ENCODE data around the gene MICAL3. TPM values are rescaled to one million over a fixed set of nuclear protein-coding genes. Genes with fewer than 3 reads are reported as not detected.

MICAL3 gene
- polyA plus RNA-seq, 5 donors, result 40.9 to 64.0 (median 52.8) TPM

DNA sequence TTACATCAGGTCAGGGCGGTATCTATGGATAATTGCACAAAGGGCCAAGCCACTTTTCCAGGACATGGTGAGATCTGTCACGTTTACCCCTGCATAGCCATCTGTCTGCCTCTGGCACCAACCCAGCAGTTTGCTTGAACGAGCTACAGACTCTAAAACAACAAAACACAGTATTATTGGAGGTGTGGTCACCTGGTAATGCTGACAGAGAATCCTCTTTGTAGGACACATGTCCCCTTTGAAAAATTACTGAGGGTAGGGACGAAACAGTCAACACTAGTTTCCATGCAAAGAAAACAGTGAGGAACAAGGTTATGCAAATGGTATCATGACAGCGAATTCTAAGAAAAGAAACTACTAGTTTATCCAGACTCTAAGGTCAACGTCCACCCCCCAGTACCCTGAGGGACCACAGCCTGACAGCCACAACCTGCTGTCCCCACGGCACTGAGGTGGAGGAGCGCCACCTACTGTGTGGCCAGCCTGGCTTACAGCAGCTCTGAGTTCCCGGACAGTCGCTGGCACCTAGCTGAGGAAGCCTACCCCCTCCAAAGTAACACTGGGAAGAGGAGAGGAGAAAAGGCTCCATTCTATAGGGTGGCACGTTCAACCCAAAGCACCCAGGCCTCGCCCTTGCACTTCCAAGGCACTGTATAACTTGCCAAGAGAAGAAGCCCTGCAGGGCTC, 132.7 kb downstream of the MICAL3 start:
- DNase-seq, result no peak

DNA sequence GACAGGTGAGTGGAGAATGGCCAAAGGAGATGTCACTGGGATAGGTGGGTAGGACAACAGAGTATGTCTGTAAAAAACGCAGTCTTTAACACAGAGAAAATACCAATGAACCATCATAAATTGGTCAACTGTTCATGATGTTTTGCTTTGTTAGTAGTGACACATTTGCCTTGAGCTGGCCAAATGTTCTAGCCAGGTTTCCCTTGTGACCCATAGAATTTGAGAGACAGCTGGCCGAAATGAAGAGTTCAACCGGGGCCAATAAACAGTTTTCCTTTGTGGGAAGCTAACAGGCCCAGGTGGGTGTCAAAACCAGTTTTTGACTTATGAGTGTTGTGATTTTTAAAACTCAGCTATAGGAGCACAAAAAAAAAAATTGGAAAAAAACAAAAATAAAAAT, 133.5 kb downstream of the MICAL3 start:
- no peak for DNase-seq

DNA sequence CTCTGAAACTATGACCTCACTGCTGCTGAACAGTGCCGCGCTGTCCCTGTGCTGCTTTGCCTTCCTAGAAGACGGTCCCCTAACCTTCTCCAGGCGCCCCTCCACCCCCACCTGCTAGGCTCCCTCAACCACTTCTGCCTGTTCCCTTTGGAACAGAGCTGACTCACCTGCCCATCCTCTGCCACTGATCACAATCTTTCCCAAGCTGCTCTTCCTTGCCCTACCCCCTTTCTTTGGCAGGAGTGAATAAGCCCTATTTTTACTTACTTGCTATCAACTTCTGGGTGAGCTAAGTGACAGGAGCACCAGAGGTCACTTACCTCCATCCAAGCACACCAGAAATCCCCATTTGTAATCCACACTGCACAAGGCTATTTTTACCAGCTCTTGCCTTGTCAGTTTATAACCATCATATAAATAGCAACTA, 134.1 kb downstream of the MICAL3 start:
- DNase-seq, result no peak

DNA sequence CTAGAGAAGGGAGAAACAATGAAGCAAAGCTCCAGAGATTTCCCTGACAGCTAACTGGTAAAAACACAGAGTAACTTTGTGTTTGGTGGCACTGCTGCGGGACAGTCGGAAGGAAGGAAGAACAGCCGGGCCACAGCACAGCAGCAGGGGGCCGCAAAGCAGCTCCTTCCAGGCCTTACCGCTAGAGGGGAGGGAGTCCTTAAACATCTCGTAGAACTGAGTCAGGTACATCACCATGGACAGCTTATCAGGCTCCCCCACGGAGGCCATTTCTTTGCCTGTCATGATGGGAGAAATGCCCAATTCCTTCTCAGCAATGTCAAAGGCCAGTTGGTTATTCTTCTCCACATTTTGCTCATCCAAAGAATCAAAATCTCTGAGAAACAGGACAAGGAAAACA, 135.5 kb downstream of the MICAL3 start:
- DNase-seq, result no peak

DNA sequence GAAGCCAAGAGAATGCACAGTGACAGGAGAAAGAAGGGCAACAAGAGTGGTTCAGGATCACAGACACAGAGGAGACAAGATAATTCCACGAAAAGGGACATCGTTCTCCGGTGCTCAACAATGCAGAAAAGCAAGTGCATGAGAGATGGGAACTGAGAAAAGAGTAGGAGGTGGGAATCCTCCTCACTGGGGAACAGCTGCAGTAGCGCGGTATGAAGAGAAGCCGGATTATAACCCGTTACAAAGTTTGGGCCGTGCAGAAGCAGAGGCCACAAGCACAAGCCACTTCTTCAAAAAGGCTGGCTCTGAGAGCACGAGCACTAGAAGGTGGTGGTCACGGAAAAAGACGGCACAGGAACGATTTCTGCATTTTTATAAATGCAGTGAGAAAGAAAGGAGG, 135.9 kb downstream of the MICAL3 start:
- no peak for DNase-seq

DNA sequence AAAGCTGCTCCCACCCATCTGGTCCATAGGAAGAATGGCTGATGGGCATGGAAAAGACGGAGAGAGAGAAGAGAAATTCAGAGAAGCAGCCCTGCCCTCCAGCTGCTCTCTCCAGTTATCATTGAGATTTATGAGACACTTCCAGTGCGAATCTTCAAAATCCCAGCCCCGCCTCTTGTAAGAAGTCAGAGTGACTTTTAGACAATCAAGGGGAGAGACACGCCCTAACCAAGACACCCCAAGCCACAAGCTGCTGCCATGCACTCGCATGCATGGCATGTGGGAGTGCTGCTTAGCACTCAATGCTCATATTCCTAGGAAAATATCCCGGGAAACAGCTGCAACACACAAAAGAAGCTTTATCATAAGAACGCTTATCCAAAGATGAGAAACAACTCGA, 139.5 kb downstream of the MICAL3 start:
- DNase-seq, result no peak

DNA sequence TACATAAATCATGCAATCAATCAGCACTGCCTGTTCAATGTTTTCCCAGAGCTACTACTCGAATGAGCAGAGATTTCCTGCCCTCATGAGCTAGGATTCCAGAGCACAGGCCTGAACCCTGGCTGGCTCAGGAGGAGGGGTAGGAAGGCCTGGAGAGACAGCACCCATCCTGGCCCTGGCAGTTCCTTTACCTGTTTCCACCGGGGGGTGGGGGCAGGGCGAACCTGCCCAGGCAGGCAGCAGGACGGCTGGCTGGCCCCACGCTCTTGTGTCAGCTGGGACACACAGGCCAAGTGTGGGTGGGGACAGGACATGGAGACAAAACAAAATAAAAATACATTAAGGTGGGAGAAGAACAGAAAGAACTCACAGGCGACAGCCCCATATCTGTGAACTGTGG, 140.3 kb downstream of the MICAL3 start:
- no peak for DNase-seq

DNA sequence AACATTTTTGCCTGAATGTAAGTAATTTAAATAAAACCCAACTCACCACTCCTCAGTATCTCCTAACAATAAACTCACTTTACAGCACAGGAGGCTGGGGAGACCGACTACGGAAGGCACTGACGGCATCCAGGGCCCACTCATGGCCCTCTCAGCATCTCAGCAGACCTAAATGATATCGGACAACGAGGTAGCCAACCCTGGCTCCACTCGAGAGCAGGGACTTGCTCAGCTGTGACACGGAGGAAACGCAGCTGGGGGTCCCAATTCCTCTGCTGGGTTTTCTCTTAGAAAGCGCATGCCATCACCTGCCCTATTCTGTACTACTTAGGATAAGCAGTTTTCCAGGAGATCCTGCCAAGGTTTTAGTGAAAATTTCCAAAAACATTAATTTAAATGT, 141.0 kb downstream of the MICAL3 start:
- no peak for DNase-seq

DNA sequence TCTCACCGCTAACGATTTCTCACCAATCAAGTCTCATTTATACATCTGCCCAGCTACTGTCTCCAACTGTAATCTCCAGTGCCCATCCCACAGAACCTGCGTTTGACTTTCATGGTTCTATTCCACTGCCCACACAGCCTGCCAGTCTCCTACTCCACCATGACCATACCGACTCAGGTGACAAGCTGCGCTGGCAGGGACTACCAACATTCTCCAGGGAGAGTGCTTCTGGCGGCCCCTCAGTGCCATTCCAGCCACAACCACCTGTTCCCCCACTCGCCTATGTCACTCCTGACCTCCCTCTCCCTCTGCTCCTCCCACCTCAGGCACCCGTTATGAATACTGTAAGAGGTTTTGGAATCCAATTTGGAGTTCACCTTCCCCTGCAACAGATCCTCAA, 141.6 kb downstream of the MICAL3 start:
- no peak for DNase-seq

DNA sequence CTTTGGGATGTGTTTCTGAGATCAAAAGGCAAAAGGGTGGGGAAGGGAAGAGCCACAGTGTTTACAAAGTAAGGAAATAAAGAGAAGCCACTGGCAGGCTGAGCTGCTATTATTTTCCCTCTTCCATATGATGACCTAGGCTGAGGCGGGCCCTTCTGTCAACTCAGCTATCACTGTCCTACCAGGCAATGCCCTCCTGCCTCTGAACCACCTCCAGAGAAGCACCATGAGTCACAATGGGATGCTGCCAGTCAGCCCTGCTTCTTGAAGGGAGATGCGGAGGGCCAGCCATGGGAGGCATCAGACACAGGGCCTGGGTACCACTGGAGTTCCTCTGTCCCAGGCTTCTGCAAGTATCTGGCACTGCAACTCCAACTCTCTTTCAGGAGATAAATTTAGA, 142.2 kb downstream of the MICAL3 start:
- no peak for DNase-seq

DNA sequence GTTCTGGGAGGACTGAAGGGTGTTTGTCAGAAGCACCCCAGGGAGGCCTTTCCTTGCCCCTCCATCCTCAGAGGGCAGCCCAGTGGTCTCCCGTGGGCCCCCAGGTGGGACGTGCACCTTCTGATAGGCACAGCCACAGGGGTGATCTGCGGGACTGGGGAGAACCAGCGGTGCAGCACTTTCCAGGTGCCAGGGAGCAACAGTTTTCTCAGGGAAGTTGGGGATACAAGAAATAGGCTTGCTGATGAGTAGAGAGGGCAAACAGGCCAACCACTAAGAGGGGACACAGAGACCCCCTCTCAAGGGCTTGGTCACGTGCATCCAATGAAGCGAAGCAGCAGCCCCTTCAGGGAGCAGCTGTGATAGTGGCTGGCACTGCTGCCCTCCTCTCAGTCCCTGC, 143.0 kb downstream of the MICAL3 start:
- DNase-seq, result no peak

DNA sequence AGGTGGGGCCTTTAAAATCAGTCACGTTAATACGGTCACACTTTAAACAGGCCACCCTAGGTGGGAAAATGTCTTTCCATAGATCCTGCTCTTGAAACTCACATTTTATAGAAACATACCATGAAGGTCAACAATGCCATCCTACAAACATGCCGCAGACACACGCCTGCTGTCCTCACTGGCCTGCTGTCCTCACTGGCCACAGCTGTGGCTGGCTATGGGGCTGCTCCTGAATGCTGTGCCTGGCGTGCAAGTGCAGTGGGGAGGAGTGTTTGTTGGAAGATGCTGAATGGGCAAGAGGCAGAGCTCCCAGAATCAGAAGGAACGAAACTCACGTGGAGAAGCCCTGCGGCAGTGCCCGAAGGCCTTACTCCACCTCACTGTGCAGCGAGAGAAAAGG, 143.9 kb downstream of the MICAL3 start:
- DNase-seq, result no peak

DNA sequence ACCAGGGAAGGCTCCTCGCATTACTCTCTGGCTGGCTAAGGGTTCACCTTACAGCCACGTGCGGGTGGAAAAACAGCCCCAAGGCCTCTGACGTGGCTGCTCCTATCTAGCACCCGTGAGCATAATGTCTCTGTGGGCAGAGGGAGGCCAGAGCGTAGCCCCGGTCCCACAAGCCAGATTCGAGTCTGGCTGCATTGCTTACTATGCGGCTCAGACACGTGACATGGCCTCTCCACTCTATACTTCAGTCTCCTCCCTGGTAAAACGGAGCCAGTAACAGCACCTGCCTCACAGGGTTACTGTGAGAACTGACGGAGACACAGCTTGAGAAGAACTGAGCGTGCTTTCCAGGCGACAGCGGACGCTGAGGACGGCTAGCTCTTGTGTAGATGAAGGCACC, 144.3 kb downstream of the MICAL3 start:
- no peak for DNase-seq

DNA sequence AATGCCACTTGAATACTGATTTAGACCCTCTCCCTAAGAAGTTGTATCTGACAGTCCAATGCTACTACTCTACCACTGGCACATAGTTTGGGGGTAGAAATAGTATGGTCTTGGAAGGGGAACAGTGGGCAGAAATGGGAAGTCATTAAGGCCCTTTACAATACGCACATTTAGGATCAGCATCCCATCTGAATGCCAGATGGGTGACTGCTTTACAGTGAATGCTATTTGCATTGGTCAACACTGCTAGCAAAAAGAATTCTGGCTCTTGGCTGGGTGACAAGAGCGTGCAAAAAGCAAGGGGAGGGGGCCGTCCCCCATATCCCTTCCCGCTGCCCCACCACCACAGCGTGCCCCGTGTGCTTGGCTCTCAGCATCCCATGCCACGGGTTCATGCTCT, 145.4 kb downstream of the MICAL3 start:
- no peak for DNase-seq

DNA sequence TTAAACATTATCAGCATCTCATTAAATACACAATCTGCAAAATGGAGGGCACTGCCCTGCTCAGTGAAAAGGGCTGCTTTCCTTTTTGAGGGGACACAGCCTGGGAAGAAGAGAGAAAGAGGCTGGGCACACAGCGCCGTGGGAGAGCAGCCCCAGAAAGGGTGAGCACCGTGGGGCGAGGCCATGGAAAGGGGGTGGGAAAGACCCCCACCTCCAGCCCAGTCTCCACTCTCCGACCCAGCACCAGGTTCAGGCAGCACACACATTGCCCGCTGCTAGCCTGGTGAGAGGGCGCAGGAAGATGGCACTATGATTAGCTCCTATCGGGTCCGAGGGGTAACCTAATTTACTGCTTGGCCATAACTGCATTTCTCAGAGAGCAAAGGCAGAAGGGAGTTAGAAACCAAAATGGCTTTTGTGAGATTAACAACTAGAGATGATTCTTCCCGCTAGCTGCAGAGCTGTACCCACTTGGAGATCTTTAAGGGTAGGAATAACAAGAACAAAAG, 146.1 kb downstream of the MICAL3 start:
- no peak for DNase-seq

DNA sequence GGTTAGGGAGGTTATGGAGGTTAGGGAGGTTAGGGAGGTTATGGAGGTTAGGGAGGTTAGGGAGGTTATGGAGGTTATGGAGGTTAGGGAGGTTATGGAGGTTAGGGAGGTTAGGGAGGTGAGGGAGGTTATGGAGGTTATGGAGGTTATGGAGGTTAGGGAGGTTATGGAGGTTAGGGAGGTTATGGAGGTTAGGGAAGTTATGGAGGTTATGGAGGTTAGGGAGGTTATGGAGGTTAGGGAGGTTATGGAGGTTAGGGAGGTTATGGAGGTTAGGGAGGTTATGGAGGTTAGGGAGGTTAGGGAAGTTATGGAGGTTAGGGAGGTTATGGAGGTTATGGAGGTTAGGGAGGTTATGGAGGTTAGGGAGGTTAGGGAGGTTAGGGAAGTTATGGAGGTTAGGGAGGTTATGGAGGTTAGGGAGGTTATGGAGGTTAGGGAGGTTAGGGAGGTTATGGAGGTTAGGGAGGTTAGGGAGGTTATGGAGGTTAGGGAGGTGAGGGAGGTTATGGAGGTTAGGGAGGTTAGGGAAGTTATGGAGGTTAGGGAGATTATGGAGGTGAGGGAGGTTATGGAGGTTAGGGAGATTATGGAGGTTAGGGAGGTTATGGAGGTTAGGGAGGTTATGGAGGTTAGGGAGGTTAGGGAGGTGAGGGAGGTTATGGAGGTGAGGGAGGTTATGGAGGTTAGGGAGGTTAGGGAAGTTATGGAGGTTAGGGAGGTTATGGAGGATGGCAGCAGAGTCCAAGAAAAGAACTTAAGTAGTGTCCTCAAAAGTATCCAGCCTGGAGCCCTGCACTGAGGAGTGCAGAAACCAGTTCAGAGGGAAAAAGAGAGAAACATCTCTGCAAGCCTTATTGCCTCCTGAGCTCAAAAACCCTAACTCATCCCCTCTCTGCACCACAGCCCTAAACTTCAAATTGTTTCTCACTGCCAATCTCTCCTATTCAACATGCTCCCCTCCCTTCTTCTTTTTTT, 147.2 kb downstream of the MICAL3 start:
- DNase-seq, result peak in 1 of 2 donors; percentile 44

DNA sequence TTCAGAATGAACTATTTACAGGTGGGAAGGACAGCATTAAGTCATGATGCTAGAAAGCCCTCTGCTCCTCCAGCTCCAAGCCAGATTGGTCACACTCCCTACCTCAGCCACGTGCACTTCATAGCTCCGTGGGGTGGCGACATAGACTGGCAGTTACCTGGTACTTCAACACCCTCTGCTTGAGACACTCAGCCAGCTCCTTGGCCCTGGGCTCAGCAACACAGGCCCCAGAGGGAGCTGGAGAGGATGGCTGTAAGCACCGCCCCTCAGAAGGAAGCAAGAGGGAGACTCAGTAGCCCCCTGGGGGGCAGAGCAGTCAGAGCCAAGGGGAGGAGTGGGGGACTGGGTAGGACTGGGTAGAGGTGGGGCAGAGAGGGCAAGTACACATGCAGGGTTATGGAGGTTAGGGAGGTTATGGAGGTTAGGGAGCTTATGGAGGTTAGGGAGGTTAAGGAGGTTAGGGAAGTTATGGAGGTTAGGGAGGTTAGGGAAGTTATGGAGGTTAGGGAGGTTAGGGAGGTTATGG, 148.0 kb downstream of the MICAL3 start:
- peak in 1 of 2 donors; percentile 19 for DNase-seq

DNA sequence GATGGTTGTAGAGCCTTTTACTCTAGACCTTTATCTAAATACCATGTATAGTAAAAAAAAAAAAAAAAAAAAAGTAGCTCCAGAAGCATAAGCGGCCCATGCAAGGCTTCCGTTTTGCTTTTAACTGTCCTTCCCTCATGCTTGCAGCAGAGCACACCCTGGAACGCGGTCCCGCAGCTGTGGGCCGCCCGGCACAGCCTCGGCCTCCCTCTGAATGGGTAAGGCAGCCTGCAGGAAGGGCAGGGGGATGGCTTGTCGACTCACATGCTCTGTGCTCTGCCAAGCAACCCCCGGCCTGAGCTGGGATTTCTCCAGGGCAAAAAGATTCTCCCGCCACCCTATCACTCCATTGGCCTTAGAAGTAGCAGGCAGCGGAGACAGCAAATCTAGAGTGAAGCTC, 148.7 kb downstream of the MICAL3 start:
- no peak for DNase-seq

DNA sequence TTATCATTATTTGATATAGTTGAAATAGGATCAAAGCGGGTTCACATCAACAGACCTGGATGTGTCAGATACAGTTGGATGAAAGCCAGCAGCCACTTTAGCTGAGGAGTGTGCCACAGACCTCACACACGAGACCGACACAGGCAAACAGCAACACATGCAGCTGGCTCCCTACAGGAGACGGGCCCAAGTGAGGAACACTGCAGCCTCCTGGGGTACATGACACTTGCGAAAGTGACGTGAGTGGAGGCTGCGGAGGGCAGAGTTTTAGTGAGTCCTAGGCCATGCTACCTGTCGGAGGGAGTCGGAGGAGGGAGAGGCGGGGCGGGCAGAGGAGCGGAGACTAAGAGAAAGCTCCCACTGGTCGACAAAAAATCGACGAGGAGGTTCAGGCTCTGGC, 149.2 kb downstream of the MICAL3 start:
- DNase-seq, result no peak

DNA sequence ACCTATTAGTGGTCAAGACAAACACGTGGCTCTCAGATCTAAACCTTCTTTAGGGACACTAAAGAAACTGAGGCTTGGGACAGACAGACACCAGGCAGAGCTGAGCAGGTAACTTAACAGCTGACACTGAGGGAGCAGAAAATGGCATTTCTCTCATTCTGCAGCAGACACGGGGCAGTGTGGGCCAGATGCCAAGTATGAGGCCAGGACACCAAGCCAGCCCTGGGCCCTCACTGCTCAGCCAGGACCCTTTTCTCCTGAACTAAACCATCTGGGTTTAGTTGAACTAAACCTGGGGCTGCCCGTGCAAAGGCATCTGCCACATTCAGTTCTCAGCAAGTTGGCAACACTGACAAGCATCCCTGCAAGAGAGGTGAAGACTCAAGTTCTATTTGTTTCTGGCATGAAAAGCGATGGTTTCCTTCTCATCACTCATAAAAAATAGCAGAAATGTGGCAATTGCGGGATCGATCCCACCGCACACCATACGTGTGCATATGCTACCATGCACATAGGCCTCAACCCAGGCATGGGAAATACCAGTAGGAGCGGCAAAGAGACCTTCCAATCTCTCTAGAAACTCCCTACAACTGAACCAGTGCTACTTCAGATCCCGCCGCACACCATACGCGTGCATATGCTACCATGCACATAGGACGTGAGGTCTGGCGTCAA, 150.0 kb downstream of the MICAL3 start:
- no peak for DNase-seq

DNA sequence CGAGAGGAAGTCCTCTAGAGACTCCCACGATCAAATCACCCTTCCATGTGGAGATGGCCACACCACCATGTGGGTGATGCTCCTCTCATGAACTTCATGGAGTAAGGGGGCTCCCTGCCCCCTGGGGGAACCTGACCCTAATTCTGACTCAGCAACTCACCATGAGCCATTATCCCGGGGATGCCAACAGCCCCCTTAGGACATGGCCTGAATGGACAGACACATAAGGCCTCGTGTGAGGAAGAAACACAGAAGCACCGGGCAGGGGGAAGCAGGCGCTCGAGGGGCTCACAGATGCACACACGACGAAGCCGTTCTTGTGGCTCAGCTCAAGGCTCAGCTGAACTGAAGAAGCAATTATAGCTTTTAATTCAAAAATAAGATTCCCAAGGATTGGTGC, 150.6 kb downstream of the MICAL3 start:
- DNase-seq, result no peak

DNA sequence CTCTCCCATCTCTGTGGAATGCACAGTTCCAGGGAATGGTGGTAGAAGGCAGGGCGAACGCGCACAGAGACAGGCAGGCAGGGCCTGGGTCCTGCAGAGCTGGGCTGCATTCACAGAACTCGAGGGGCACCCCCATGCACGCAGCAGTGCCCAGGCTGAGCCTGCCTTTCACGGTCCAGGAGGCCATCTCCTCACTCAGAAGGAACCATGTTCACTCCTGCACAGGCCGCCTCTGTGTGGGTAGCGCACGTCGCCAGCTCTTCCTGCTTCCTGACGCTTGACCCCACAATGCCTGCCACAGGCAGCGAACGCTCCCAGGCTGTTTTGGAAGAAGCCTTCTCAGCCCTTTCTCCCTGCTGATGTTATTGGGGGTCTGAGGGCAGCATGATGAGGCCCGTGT, 151.2 kb downstream of the MICAL3 start:
- no peak for DNase-seq

All from right lung (tissue), 5 donors.